Measurements from ENCODE around the gene ARHGAP15. TPM values are rescaled to one million over a fixed set of nuclear protein-coding genes. Genes with fewer than 3 reads are reported as not detected.

The ARHGAP15 gene
- total RNA-seq, 2 donors from 2014 or later: 2.6 to 6.9 TPM

- peak overlapping the region in 1 of 2 donors; percentile 25 for H3K4me3 ChIP-seq
- no peak for TF ChIP-seq CTCF (IDR thresholded peaks at IDR 0.05)
Measured at GRCh38 chr2:143717536-143718168, 588.4 kb downstream of the ARHGAP15 start.

GRCh38 chr2:143718745-143719144 is 589.5 kb downstream of the ARHGAP15 start:
- Histone ChIP-seq H3K27me3 (no peaks in the 10 kb centered on the region), H3K4me3 (no peak overlapping the region), H3K36me3 (no peaks in the 10 kb centered on the region), H3K4me1 (peaks cover 0 to 14% of the 10 kb centered on the region in 2 donors), H3K9me3 (no peaks in the 10 kb centered on the region), H3K27ac (no peak overlapping the region)
- TF ChIP-seq CTCF (IDR thresholded peaks at IDR 0.05): no peak
- DNase-seq (ENCODE audit: low spot score): no peak

More at GRCh38 chr2:143717536-143718168, 588.4 kb downstream of the ARHGAP15 start:
- no peak for DNase-seq (ENCODE audit: low spot score)
- Histone ChIP-seq H3K4me1 (peaks cover 0 to 14% of the 10 kb centered on the region in 2 donors), H3K27me3 (no peaks in the 10 kb centered on the region), H3K9me3 (no peaks in the 10 kb centered on the region), H3K27ac (no peak overlapping the region), H3K36me3 (no peaks in the 10 kb centered on the region)

GRCh38 chr2:143719406-143719805 is 590.2 kb downstream of the ARHGAP15 start:
- no peak overlapping the region for H3K4me3 ChIP-seq
- no peak for TF ChIP-seq CTCF (IDR thresholded peaks at IDR 0.05)
- H3K36me3 ChIP-seq: no peaks in the 10 kb centered on the region
- H3K9me3 ChIP-seq: no peaks in the 10 kb centered on the region
- no peak for DNase-seq (ENCODE audit: low spot score)
- no peak overlapping the region for H3K27ac ChIP-seq
- H3K27me3 ChIP-seq: no peaks in the 10 kb centered on the region
- H3K4me1 ChIP-seq: peaks cover 0 to 14% of the 10 kb centered on the region in 2 donors

GRCh38 chr2:143720095-143720664 is 591.0 kb downstream of the ARHGAP15 start:
- Histone ChIP-seq H3K36me3 (no peaks in the 10 kb centered on the region), H3K27ac (no peak overlapping the region), H3K9me3 (no peaks in the 10 kb centered on the region), H3K4me3 (no peak overlapping the region), H3K27me3 (no peaks in the 10 kb centered on the region), H3K4me1 (peaks cover 0 to 14% of the 10 kb centered on the region in 2 donors)
- DNase-seq (ENCODE audit: low spot score): no peak
- no peak for TF ChIP-seq CTCF (IDR thresholded peaks at IDR 0.05)

GRCh38 chr2:143725400-143725799 is 596.2 kb downstream of the ARHGAP15 start:
- Histone ChIP-seq H3K27me3 (no peaks in the 10 kb centered on the region), H3K27ac (no peak overlapping the region), H3K4me1 (no peaks in the 10 kb centered on the region), H3K4me3 (no peak overlapping the region), H3K9me3 (no peaks in the 10 kb centered on the region), H3K36me3 (no peaks in the 10 kb centered on the region)
- no peak for DNase-seq (ENCODE audit: low spot score)
- no peak for TF ChIP-seq CTCF (IDR thresholded peaks at IDR 0.05)

Data from right atrium auricular region (tissue), 2 donors.